Erythroblast (primary cell): ENCODE measurements around the gene POM121.
"Not testable (repeated sequence)": the region's sequence is repeated elsewhere in the genome, so short reads cannot be mapped to it uniquely, and the experiment has no call there.

Source experiments
- GATA1 ChIP-seq: IDR thresholded peaks from 2 replicates; pipeline ENCODE4 v1.6.1; 2011; ENCODE audit warnings: low read depth, mild to moderate bottlenecking, control low read depth, low read length, moderate library complexity
- POLR2A ChIP-seq: IDR thresholded peaks from 2 replicates; pipeline ENCODE4 v1.6.1; 2011; ENCODE audit warnings: mild to moderate bottlenecking, low read length

GRCh38 chr7:72946130-72946745, 21.3 kb downstream of the POM121 start:
- not testable (repeated sequence) for TF ChIP-seq POLR2A, GATA1
